Liver (tissue), 9 donors: Measurements from ENCODE around the gene CCDC137. TPM values are rescaled to one million over a fixed set of nuclear protein-coding genes. Genes with fewer than 3 reads are reported as not detected.

Experiments used
- DNase-seq: peaks from one replicate; pipeline ENCODE4 v3.0.0-alpha.2; 2017; ENCODE audit warnings: low spot score
- H3K27ac ChIP-seq, 2 donors: one replicate each; pipeline ENCODE4 v1.7.0; 2013; ENCODE audit warnings: inconsistent platforms in 2 of 2, low read length in 2 of 2, control low read depth in 1 of 2, low read depth in 1 of 2, mild to moderate bottlenecking in 1 of 2
- H3K27me3 ChIP-seq, 4 donors: one replicate each; pipeline versions ENCODE4 v1.6.1 to v1.7.0; 2013; ENCODE audit warnings: low read length in 3 of 4, inconsistent platforms in 1 of 4, mild to moderate bottlenecking in 1 of 4, moderate library complexity in 1 of 4; ENCODE audit not compliant: control insufficient read depth in 4 of 4, insufficient read depth in 4 of 4
- H3K36me3 ChIP-seq, 4 donors: one replicate each; pipeline versions ENCODE4 v1.6.1 to v1.7.0; 2013; ENCODE audit warnings: low read length in 3 of 4, mild to moderate bottlenecking in 3 of 4, low read depth in 1 of 4, moderate library complexity in 1 of 4; ENCODE audit not compliant: control insufficient read depth in 4 of 4, insufficient read depth in 3 of 4
- H3K4me1 ChIP-seq, 4 donors: one replicate each; pipeline versions ENCODE4 v1.6.1 to v1.7.0; 2013; ENCODE audit warnings: low read length in 3 of 4, mild to moderate bottlenecking in 3 of 4, moderate library complexity in 1 of 4; ENCODE audit not compliant: control insufficient read depth in 4 of 4, insufficient read depth in 4 of 4
- H3K4me3 ChIP-seq, 3 donors: one replicate each; pipeline versions ENCODE4 v1.6.1 to v1.7.0; 2013; ENCODE audit warnings: low read length in 3 of 3, control low read depth in 1 of 3, low read depth in 1 of 3, mild to moderate bottlenecking in 1 of 3
- H3K9ac ChIP-seq, 2 donors: one replicate each; pipeline ENCODE4 v1.7.0; 2013; ENCODE audit warnings: low read length in 2 of 2, mild to moderate bottlenecking in 2 of 2, moderate library complexity in 2 of 2, control low read depth in 1 of 2, low read depth in 1 of 2
- H3K9me3 ChIP-seq, 4 donors: one replicate each; pipeline versions ENCODE4 v1.6.1 to v1.7.0; 2013; ENCODE audit warnings: low read length in 3 of 4; ENCODE audit not compliant: control insufficient read depth in 4 of 4
- EGR1 ChIP-seq, 2 donors: IDR thresholded peaks; 2 replicates each; pipeline ENCODE4 v1.6.1; 2016 to 2018; ENCODE audit warnings: antibody characterized with exemption in 2 of 2, low read depth in 2 of 2
- GABPA ChIP-seq, 2 donors: IDR thresholded peaks in 1 of 2; conservative IDR thresholded peaks in 1 of 2; 2 replicates each; pipeline ENCODE4 v1.6.1; 2016; ENCODE audit warnings: antibody characterized with exemption in 2 of 2, mild to moderate bottlenecking in 1 of 2, moderate library complexity in 1 of 2
- HNF4G ChIP-seq: IDR thresholded peaks from 2 replicates; pipeline ENCODE4 v1.6.1; 2016; ENCODE audit warnings: antibody characterized with exemption
- RAD21 ChIP-seq, 2 donors: IDR thresholded peaks; 2 replicates each; pipeline ENCODE4 v1.6.1; 2016; ENCODE audit warnings: antibody characterized with exemption in 2 of 2, mild to moderate bottlenecking in 2 of 2
- RXRA ChIP-seq, 2 donors: IDR thresholded peaks; 2 replicates each; pipeline ENCODE4 v1.6.1; 2017 to 2018; ENCODE audit warnings: antibody characterized with exemption in 2 of 2, mild to moderate bottlenecking in 1 of 2
- YY1 ChIP-seq: IDR thresholded peaks from 2 replicates; pipeline ENCODE4 v1.6.1; 2016; ENCODE audit warnings: antibody characterized with exemption, mild to moderate bottlenecking
- WGBS: extraction: QIAGEN DNeasy Blood & Tissue Kit; methylation state at CpG from one replicate; pipeline ENCODE4 v1.1.7; 2013; 5-methylcytosine and 5-hydroxymethylcytosine counted together
- polyA plus RNA-seq, 2 donors: library from polyadenylated mRNA; stranded (reverse) in 1 of 2; unstranded in 1 of 2; fragments of 200-250 nt in 1 of 2; fragments of >200 nt in 1 of 2; fragmentation: Nextera tagmentation in 1 of 2; extraction: Ambion mirVana in 1 of 2; gene quantifications; one replicate each; pipeline versions ENCODE4 v1.2.1 to v1.2.3, GENCODE V29; 2013 to 2015
- total RNA-seq, 2 donors: library from RNA; depleted of rRNA; stranded (reverse); fragments of >200 nt; gene quantifications; one replicate each; pipeline ENCODE4 v1.2.3, GENCODE V29; 2014
- TF ChIP-seq, protein P1 (sequence below): IDR thresholded peaks from 2 replicates; pipeline ENCODE4 v1.6.1; 2016; ENCODE audit warnings: antibody characterized with exemption
- TF ChIP-seq, protein P2 (sequence below): IDR thresholded peaks from 2 replicates; pipeline ENCODE4 v1.6.1; 2016; ENCODE audit warnings: antibody characterized with exemption
- donor health status: healthy.
- donor health status: healthy.
- donor health status: healthy.
- donor health status: healthy.
- donor health status: healthy.

CCDC137 gene
- total and polyA plus RNA-seq, 4 donors, result 4.3 to 6.9 (median 5.2) TPM

DNA sequence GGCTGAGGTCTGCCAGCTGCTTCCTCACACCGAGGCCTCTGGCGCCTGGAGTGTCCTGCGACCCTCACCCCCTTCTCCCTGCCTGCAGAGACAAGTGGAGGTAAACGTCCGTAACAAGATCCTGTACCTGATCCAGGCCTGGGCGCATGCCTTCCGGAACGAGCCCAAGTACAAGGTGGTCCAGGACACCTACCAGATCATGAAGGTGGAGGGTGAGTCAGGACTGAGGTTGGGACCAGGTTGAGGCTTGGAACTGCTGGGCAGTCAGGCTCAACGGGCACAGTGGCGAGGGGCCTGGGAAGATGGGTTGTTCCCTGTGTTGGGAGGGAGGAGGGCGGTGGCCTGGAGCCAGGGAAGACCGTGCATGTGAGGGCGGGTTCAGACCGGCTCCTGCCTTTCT, 22.1 kb downstream of the CCDC137 start:
- Histone ChIP-seq H3K9ac (no peak overlapping the region), H3K27ac (no peak overlapping the region), H3K36me3 (peaks cover 9 to 72% (median 18%) of the 10 kb centered on the region in 4 donors), H3K27me3 (no peaks in the 10 kb centered on the region), H3K4me1 (peaks cover 6 to 17% (median 14%) of the 10 kb centered on the region in 4 donors), H3K9me3 (no peaks in the 10 kb centered on the region), H3K4me3 (no peak overlapping the region)
- DNase-seq, result no peak
- TF ChIP-seq, protein P1, sequence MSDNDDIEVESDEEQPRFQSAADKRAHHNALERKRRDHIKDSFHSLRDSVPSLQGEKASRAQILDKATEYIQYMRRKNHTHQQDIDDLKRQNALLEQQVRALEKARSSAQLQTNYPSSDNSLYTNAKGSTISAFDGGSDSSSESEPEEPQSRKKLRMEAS, result no peak
- TF ChIP-seq RAD21 (IDR thresholded peaks at IDR 0.05), result no peak
- TF ChIP-seq HNF4G, result no peak
- no peak for TF ChIP-seq EGR1 (IDR thresholded peaks at IDR 0.05; ENCODE audit: low read depth in 2 of 2)
- WGBS, result 94% methylated on average over 14 of the region's 14 CpGs

DNA sequence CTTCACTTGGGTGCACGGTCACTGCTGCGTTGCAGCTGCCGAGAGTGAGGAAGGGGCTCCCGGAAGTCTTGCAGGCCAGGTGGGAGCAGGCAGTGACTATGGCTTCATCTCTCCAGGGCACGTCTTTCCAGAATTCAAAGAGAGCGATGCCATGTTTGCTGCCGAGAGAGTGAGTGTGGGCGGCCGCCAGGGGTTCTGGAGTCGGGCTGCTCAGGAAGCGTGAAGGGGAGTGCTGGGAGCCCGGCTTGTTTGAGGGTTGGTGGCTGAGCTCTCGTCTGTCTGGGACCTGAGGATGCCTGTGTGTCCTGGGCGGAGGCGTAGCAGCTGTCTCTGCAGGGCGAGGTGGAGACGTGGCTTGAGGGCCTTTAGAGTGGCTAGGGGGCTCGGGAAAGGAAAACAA, 23.5 kb downstream of the CCDC137 start:
- Histone ChIP-seq H3K4me3 (no peak overlapping the region), H3K9me3 (no peaks in the 10 kb centered on the region), H3K9ac (no peak overlapping the region), H3K36me3 (peaks cover 10 to 86% (median 22%) of the 10 kb centered on the region in 4 donors), H3K27ac (no peak overlapping the region), H3K4me1 (peaks cover 5 to 9% (median 7%) of the 10 kb centered on the region in 4 donors), H3K27me3 (no peaks in the 10 kb centered on the region)
- TF ChIP-seq, protein P2, sequence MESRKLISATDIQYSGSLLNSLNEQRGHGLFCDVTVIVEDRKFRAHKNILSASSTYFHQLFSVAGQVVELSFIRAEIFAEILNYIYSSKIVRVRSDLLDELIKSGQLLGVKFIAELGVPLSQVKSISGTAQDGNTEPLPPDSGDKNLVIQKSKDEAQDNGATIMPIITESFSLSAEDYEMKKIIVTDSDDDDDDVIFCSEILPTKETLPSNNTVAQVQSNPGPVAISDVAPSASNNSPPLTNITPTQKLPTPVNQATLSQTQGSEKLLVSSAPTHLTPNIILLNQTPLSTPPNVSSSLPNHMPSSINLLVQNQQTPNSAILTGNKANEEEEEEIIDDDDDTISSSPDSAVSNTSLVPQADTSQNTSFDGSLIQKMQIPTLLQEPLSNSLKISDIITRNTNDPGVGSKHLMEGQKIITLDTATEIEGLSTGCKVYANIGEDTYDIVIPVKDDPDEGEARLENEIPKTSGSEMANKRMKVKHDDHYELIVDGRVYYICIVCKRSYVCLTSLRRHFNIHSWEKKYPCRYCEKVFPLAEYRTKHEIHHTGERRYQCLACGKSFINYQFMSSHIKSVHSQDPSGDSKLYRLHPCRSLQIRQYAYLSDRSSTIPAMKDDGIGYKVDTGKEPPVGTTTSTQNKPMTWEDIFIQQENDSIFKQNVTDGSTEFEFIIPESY, result no peak
- 92% methylated on average over 18 of the region's 18 CpGs for WGBS
- no peak for DNase-seq

DNA sequence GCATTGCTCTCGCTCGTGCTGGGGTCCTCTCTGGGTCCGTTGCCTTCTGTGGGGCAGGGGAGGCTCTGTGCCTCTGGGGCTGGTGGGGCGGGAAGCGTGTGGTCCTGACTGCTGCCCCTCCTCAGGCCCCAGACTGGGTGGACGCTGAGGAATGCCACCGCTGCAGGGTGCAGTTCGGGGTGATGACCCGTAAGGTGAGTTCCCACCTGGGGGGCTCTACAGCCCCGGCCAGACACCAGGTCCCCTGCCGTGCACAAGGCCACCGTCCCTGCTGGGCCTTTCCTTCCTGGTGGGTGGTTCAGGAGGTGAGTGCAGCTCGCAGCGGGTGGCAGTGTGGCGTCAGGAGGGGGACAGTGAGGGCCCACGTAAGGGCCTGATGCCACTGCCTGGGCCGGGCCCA, 24.0 kb downstream of the CCDC137 start:
- H3K9ac ChIP-seq, result no peak overlapping the region
- no peak for DNase-seq
- no peak for TF ChIP-seq RAD21 (IDR thresholded peaks at IDR 0.05)
- no peak overlapping the region for H3K4me3 ChIP-seq
- H3K27me3 ChIP-seq, result no peaks in the 10 kb centered on the region
- peaks cover 0 to 4% (median 2%) of the 10 kb centered on the region in 4 donors for H3K4me1 ChIP-seq
- H3K27ac ChIP-seq, result no peak overlapping the region
- peaks cover 13 to 91% (median 26%) of the 10 kb centered on the region in 4 donors for H3K36me3 ChIP-seq
- no peaks in the 10 kb centered on the region for H3K9me3 ChIP-seq
- 92% methylated on average over 17 of the region's 17 CpGs for WGBS

DNA sequence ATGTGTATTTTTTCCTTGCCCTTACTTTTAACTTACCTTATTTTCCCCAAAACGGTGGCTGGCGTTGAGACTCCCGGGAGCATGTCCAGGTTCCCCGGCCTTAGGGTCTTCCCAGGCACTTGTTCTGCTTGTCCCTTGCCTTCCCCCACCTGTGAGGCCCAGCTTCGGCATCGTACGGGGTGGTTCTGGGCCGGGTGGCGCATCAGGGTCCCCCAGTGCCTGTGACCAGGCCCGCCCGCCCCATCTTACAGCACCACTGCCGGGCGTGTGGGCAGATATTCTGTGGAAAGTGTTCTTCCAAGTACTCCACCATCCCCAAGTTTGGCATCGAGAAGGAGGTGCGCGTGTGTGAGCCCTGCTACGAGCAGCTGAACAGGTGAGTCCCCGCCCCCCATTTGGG, 24.7 kb downstream of the CCDC137 start:
- H3K9ac ChIP-seq, result no peak overlapping the region
- DNase-seq, result no peak
- H3K4me1 ChIP-seq, result no peaks in the 10 kb centered on the region
- H3K27ac ChIP-seq, result no peak overlapping the region
- no peak overlapping the region for H3K4me3 ChIP-seq
- H3K9me3 ChIP-seq, result no peaks in the 10 kb centered on the region
- no peaks in the 10 kb centered on the region for H3K27me3 ChIP-seq
- WGBS, result 95% methylated on average over 18 of the region's 18 CpGs
- no peak for TF ChIP-seq GABPA (IDR thresholded peaks at IDR 0.05 in 1 of 2, conservative IDR thresholded peaks at IDR 0.05 in 1 of 2)
- TF ChIP-seq RXRA (IDR thresholded peaks at IDR 0.05), result no peak
- TF ChIP-seq YY1, result no peak
- H3K36me3 ChIP-seq, result peaks cover 18 to 97% (median 26%) of the 10 kb centered on the region in 4 donors
